ENCODE results near the gene UBE2N.
A peak's percentile ranks its signal among the peaks of the same experiment; 100 is the strongest.

The UBE2N gene

GRCh38 chr12:93441617-93442410 is at the start of gene UBE2N:
UBE2N (minus strand) TSS chr12:93441947; CDS start chr12:93441884, 63 bp downstream.
- DNase-seq, result peak; percentile 96

- DNase-seq, result no peak
Measured at GRCh38 chr12:93484315-93484981, 42.7 kb upstream of the UBE2N start.

- no peak for DNase-seq
Measured at GRCh38 chr12:93483151-93483807, 41.5 kb upstream of the UBE2N start.

GRCh38 chr12:93482721-93483120 is 41.0 kb upstream of the UBE2N start:
- no peak for DNase-seq

GRCh38 chr12:93476555-93476954 is 34.8 kb upstream of the UBE2N start:
- no peak for DNase-seq

- DNase-seq, result no peak
Measured at GRCh38 chr12:93469386-93469785, 27.6 kb upstream of the UBE2N start.

- no peak for DNase-seq
Measured at GRCh38 chr12:93468008-93468371, 26.2 kb upstream of the UBE2N start.

GRCh38 chr12:93467351-93468007 is 25.7 kb upstream of the UBE2N start, which contains the start of gene MRPL42:
MRPL42 (plus strand) TSS chr12:93467514; CDS start chr12:93469286, 1,772 bp downstream.
- DNase-seq, result peak; percentile 90

- DNase-seq, result no peak
Measured at GRCh38 chr12:93466625-93467350, 25.0 kb upstream of the UBE2N start.

- no peak for DNase-seq
Measured at GRCh38 chr12:93465841-93466240, 24.1 kb upstream of the UBE2N start.

- DNase-seq, result no peak
Measured at GRCh38 chr12:93461503-93461902, 19.8 kb upstream of the UBE2N start.

- no peak for DNase-seq
Measured at GRCh38 chr12:93460902-93461301, 19.2 kb upstream of the UBE2N start.

- no peak for DNase-seq
Measured at GRCh38 chr12:93460003-93460402, 18.3 kb upstream of the UBE2N start.

GRCh38 chr12:93459097-93459496 is 17.4 kb upstream of the UBE2N start:
- no peak for DNase-seq

GRCh38 chr12:93456077-93456476 is 14.3 kb upstream of the UBE2N start:
- no peak for DNase-seq

- no peak for DNase-seq
Measured at GRCh38 chr12:93453633-93454032, 11.9 kb upstream of the UBE2N start.

GRCh38 chr12:93451423-93452158 is 9.8 kb upstream of the UBE2N start:
- DNase-seq, result no peak

GRCh38 chr12:93449277-93449676 is 7.5 kb upstream of the UBE2N start:
- DNase-seq, result no peak

GRCh38 chr12:93448796-93449195 is 7.0 kb upstream of the UBE2N start:
- no peak for DNase-seq

- DNase-seq, result no peak
Measured at GRCh38 chr12:93447555-93448290, 6.0 kb upstream of the UBE2N start.

- DNase-seq, result no peak
Measured at GRCh38 chr12:93443576-93443975, 1.8 kb upstream of the UBE2N start.
